Measurements from ENCODE around the gene UGDH.

Gene UGDH

DNA sequence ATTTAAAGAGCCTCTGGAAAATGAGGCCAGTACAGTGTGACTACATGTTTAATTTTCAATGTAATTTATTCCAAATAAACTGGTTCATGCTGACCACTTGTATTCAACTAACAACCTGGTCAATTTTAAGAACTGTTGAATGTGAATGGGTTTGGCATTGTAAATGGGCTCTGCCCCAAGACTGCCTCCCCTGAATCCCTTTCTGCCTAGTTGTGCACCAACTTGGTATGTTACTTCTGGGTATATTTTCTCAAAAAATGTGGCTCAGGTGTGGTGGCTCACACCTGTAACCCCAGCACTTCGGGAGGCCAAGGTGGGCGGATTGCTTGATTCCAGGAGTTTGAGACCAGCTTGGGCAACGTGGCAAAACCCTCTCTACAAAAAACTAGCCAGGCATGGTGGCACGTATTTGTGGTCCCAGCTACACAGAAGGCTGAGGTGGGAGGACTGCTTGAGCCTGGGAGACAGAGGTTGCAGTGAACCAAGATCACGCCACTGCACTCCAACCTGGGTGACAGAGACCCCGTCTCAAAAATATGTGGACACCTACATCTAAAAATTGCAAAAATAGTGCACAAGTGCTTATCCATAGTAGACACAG, 75.7 kb downstream of the UGDH start:
- ChIA-PET POLR2A (interaction anchor here (0.7 kb wide), 1 partner anchor 1601 kb away, joined by 3 read pairs; no protein-coding TSS in a partner anchor), CTCF (interaction anchor here (0.6 to 1.4 kb wide), 2 partner anchors 17 to 422 kb away, joined by 3 to 5 read pairs; no protein-coding TSS in a partner anchor)
- TF ChIP-seq, protein P1, sequence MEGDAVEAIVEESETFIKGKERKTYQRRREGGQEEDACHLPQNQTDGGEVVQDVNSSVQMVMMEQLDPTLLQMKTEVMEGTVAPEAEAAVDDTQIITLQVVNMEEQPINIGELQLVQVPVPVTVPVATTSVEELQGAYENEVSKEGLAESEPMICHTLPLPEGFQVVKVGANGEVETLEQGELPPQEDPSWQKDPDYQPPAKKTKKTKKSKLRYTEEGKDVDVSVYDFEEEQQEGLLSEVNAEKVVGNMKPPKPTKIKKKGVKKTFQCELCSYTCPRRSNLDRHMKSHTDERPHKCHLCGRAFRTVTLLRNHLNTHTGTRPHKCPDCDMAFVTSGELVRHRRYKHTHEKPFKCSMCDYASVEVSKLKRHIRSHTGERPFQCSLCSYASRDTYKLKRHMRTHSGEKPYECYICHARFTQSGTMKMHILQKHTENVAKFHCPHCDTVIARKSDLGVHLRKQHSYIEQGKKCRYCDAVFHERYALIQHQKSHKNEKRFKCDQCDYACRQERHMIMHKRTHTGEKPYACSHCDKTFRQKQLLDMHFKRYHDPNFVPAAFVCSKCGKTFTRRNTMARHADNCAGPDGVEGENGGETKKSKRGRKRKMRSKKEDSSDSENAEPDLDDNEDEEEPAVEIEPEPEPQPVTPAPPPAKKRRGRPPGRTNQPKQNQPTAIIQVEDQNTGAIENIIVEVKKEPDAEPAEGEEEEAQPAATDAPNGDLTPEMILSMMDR (IDR thresholded peaks at IDR 0.05; ENCODE audit: control extremely low read depth, extremely low read depth, low read depth, missing control alignments) = no peak
- DNase-seq (ENCODE audit: extremely low spot score) = no peak

DNA sequence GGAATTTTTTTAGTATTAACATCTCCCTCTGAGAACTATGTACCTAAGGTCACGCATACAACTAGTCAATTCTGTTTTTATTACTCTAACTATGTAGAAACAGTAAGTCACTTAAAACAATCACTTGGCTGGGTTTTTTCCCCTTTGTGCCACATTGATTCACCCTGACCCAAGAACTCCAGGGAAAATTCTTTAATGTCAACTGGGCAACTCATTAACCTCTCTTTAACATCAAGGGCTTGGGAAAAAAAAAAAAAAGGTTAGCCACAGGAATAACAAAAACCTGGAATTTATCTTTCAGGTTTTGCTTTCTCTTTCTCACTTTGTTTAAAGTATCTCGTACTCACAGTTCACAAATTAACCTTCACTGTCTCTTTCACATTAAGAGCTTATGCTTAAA, 76.6 kb downstream of the UGDH start:
- ChIA-PET POLR2A (interaction anchor here (0.7 kb wide), 1 partner anchor 37 kb away, joined by 3 read pairs; no protein-coding TSS in a partner anchor), CTCF (interaction anchor here (0.6 kb wide), 1 partner anchor 421 kb away, joined by 3 read pairs; no protein-coding TSS in a partner anchor)
- no peak for DNase-seq (ENCODE audit: extremely low spot score)

More for the DNA sequence above, 76.6 kb downstream of the UGDH start:
- TF ChIP-seq, protein P1 (IDR thresholded peaks at IDR 0.05; ENCODE audit: control extremely low read depth, extremely low read depth, low read depth, missing control alignments) = no peak

Data from GM10248 (cell line).